NCI-H1694 treated with DMSO at 0.1 percent for 48 hours (cell line): ENCODE data around the gene SPX.

Experiments used
- DNase-seq: peaks from one replicate; lab custom pipeline; 2025; lab: John Stamatoyannopoulos, UW

SPX gene

GRCh38 chr12:21526053-21526452 lies at the start of gene SPX:
TSS of gene SPX (plus strand) at chr12:21526296. CDS start at chr12:21526473, 177 bp downstream.
- no peak for DNase-seq

- DNase-seq, result no peak
Observed at GRCh38 chr12:21476949-21477348, 49.1 kb upstream of the SPX start.

- DNase-seq, result no peak
Observed at GRCh38 chr12:21478756-21479455, 47.2 kb upstream of the SPX start.

GRCh38 chr12:21483531-21483930 lies 42.6 kb upstream of the SPX start:
- DNase-seq, result peak; percentile 36

- no peak for DNase-seq
Observed at GRCh38 chr12:21485998-21486397, 40.1 kb upstream of the SPX start.

- no peak for DNase-seq
Observed at GRCh38 chr12:21499765-21500164, 26.3 kb upstream of the SPX start.

- no peak for DNase-seq
Observed at GRCh38 chr12:21500786-21501257, 25.3 kb upstream of the SPX start.

- peak; percentile 99 for DNase-seq
Observed at GRCh38 chr12:21501258-21502163, 24.6 kb upstream of the SPX start, which contains the start of the genes GOLT1B and RECQL. TSS of gene GOLT1B (plus strand) at chr12:21501789. CDS start at chr12:21501924, 135 bp downstream. TSS of gene RECQL (minus strand) at chr12:21501635. CDS start at chr12:21499570, 2,065 bp downstream.

GRCh38 chr12:21502164-21502496 lies 24.0 kb upstream of the SPX start:
- no peak for DNase-seq

- no peak for DNase-seq
Observed at GRCh38 chr12:21502872-21503271, 23.2 kb upstream of the SPX start.

GRCh38 chr12:21505888-21506287 lies 20.2 kb upstream of the SPX start:
- DNase-seq, result no peak

GRCh38 chr12:21507849-21508248 lies 18.2 kb upstream of the SPX start:
- DNase-seq, result no peak

GRCh38 chr12:21509768-21510167 lies 16.3 kb upstream of the SPX start:
- no peak for DNase-seq

GRCh38 chr12:21516281-21516680 lies 9.8 kb upstream of the SPX start:
- DNase-seq, result no peak

- no peak for DNase-seq
Observed at GRCh38 chr12:21518451-21518850, 7.6 kb upstream of the SPX start.

GRCh38 chr12:21521541-21521940 lies 4.6 kb upstream of the SPX start:
- no peak for DNase-seq

GRCh38 chr12:21523148-21523547 lies 2.9 kb upstream of the SPX start:
- no peak for DNase-seq

- peak; percentile 38 for DNase-seq
Observed at GRCh38 chr12:21526721-21527345, 737 bp downstream of the SPX start.

GRCh38 chr12:21527451-21528180 lies 1.5 kb downstream of the SPX start:
- DNase-seq, result peak; percentile 69

GRCh38 chr12:21528953-21529352 lies 2.9 kb downstream of the SPX start:
- DNase-seq, result no peak

GRCh38 chr12:21529456-21529855 lies 3.4 kb downstream of the SPX start:
- DNase-seq, result no peak
